Activated CD4-positive, alpha-beta T cell treated with anti-CD3 and anti-CD28 coated beads for 48 hours (primary cell): ENCODE measurements around the gene AADACL2.
"Not testable (repeated sequence)": the region's sequence is repeated elsewhere in the genome, so short reads cannot be mapped to it uniquely, and the experiment has no call there.

ENCODE experiments used
- DNase-seq: peaks from one replicate; pipeline ENCODE4 v3.0.0-alpha.2; 2020

The AADACL2 gene

GRCh38 chr3:151733613-151734012, at the start of gene AADACL2:
Gene AADACL2, plus strand, starts transcription at chr3:151733927. Its CDS starts 109 bp downstream, at chr3:151734036.
- no peak for DNase-seq

GRCh38 chr3:151684094-151684493, 49.6 kb upstream of the AADACL2 start:
- DNase-seq: no peak

- DNase-seq: no peak
These were observed 47.5 kb upstream of the AADACL2 start for GRCh38 chr3:151686257-151686656.

GRCh38 chr3:151687076-151687475, 46.7 kb upstream of the AADACL2 start:
- no peak for DNase-seq

- no peak for DNase-seq
These were observed 45.2 kb upstream of the AADACL2 start for GRCh38 chr3:151688571-151688970.

GRCh38 chr3:151690645-151691044, 43.1 kb upstream of the AADACL2 start:
- DNase-seq: no peak

GRCh38 chr3:151697496-151697895, 36.2 kb upstream of the AADACL2 start:
- DNase-seq: no peak

GRCh38 chr3:151707216-151707615, 26.5 kb upstream of the AADACL2 start:
- no peak for DNase-seq

GRCh38 chr3:151708868-151709267, 24.9 kb upstream of the AADACL2 start:
- DNase-seq: no peak

GRCh38 chr3:151709847-151710246, 23.9 kb upstream of the AADACL2 start:
- DNase-seq: no peak

- no peak for DNase-seq
These were observed 12.4 kb upstream of the AADACL2 start for GRCh38 chr3:151721294-151721693.

GRCh38 chr3:151722856-151723255, 10.9 kb upstream of the AADACL2 start:
- no peak for DNase-seq

GRCh38 chr3:151724576-151725562, 8.9 kb upstream of the AADACL2 start:
- no peak for DNase-seq

- DNase-seq: no peak
These were observed 7.7 kb upstream of the AADACL2 start for GRCh38 chr3:151726016-151726415.

GRCh38 chr3:151732861-151733260, 866 bp upstream of the AADACL2 start:
- DNase-seq: no peak

- no peak for DNase-seq
These were observed 6.9 kb downstream of the AADACL2 start for GRCh38 chr3:151740581-151740980.

- DNase-seq: no peak
These were observed 10.1 kb downstream of the AADACL2 start for GRCh38 chr3:151743855-151744254.

GRCh38 chr3:151750181-151750580, 16.5 kb downstream of the AADACL2 start:
- DNase-seq: no peak

GRCh38 chr3:151750678-151751077, 17.0 kb downstream of the AADACL2 start:
- no peak for DNase-seq

- DNase-seq: no peak
These were observed 17.4 kb downstream of the AADACL2 start for GRCh38 chr3:151751161-151751560.

- DNase-seq: no peak
These were observed 20.1 kb downstream of the AADACL2 start for GRCh38 chr3:151753846-151754245.

GRCh38 chr3:151761581-151761980, 27.9 kb downstream of the AADACL2 start:
- DNase-seq: no peak

- DNase-seq: not testable (repeated sequence)
These were observed 31.0 kb downstream of the AADACL2 start for GRCh38 chr3:151764699-151765098.

GRCh38 chr3:151765685-151766084, 32.0 kb downstream of the AADACL2 start:
- no peak for DNase-seq

- DNase-seq: no peak
These were observed 32.7 kb downstream of the AADACL2 start for GRCh38 chr3:151766454-151766853.
